ENCODE measurements around the gene SMARCE1.

Gene SMARCE1

GRCh38 chr17:40647624-40648383 is at the start of gene SMARCE1:
Gene SMARCE1, minus strand, starts transcription at chr17:40647818. Its CDS starts 2,016 bp downstream, at chr17:40645802.
- peak; percentile 72 to 76 for ATAC-seq

DNA sequence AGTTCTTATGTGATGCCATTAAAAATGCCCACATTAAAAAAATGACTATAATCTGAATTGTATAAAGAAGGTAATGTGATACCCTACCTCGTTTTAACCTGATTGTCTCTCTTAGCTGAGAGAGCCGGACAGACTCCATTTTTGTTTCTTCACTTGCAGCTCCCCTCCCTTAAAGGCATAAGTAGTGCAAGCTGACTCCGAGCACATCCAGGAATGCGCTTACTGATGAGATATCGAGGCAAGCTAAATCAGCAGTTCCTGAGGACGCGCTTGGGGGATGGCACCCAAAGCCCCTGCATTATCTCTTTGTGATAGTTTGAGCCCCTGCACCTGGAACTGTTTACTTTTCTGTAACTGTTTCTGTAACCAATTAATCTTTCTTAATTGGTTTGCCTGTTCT is 49.7 kb upstream of the SMARCE1 start:
- no peak for ATAC-seq

- no peak for ATAC-seq
Measured at GRCh38 chr17:40696651-40697072, 49.0 kb upstream of the SMARCE1 start.

- ATAC-seq: no peak
Measured at GRCh38 chr17:40695874-40696472, 48.4 kb upstream of the SMARCE1 start.

- ATAC-seq: no peak
Measured at GRCh38 chr17:40694584-40694983, 47.0 kb upstream of the SMARCE1 start.

GRCh38 chr17:40687106-40687505 is 39.5 kb upstream of the SMARCE1 start:
- ATAC-seq: no peak

- no peak for ATAC-seq
Measured at GRCh38 chr17:40686192-40686591, 38.6 kb upstream of the SMARCE1 start.

- ATAC-seq: no peak
Measured at GRCh38 chr17:40680998-40681397, 33.4 kb upstream of the SMARCE1 start.

- no peak for ATAC-seq
Measured at GRCh38 chr17:40679523-40679907, 31.9 kb upstream of the SMARCE1 start.

GRCh38 chr17:40678902-40679522 is 31.4 kb upstream of the SMARCE1 start:
- ATAC-seq: peak in 1 of 2 donors; percentile 43

GRCh38 chr17:40675905-40676304 is 28.3 kb upstream of the SMARCE1 start:
- no peak for ATAC-seq

DNA sequence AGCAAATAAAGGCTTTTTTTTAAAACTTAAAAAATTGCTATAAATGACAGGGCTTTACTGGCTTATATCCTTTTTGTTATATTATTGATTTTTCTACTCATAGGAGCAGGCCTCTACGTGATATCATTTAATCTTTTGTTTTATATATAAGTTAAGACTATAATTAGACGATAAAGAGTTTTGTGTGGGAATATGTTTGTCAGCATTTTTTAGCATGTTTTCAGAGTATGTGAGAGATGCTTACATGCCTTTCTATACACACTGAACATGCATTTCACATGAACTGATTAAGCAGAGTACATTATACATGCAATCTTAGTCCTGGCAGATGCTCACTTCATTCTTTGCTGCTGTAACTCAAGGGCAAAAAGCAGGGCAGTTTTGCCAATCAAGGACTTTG is 25.0 kb upstream of the SMARCE1 start:
- ATAC-seq: no peak

GRCh38 chr17:40671282-40671681 is 23.7 kb upstream of the SMARCE1 start:
- no peak for ATAC-seq

DNA sequence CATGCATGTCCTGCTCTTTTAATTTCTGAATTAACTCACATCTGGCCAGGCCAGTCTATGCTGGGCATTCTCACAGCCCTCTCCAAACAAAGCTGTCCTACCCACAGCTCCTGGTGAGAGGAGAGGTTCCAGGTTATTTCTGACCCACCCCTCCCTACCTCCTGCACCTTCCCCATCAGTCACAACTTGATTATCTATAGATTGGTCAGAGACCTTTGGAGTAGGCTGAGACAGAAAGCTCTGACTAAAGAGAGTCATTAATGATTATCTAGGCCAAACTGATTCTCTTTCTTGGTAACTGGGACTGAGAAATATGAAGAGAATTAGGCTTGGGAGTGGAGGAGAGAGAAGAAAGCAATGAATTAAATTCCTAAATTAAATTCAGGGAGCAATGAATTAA is 18.7 kb upstream of the SMARCE1 start:
- ATAC-seq: no peak

GRCh38 chr17:40664582-40665333 is 17.1 kb upstream of the SMARCE1 start, which contains the start of gene KRT222:
Gene KRT222, minus strand, starts transcription at chr17:40665177. Its CDS starts 78 bp downstream, at chr17:40665099.
- ATAC-seq: no peak

- ATAC-seq: no peak
Measured at GRCh38 chr17:40663252-40663651, 15.6 kb upstream of the SMARCE1 start.

GRCh38 chr17:40659911-40660310 is 12.3 kb upstream of the SMARCE1 start:
- ATAC-seq: no peak

- no peak for ATAC-seq
Measured at GRCh38 chr17:40658396-40658795, 10.8 kb upstream of the SMARCE1 start.

GRCh38 chr17:40651939-40652338 is 4.3 kb upstream of the SMARCE1 start:
- no peak for ATAC-seq

DNA sequence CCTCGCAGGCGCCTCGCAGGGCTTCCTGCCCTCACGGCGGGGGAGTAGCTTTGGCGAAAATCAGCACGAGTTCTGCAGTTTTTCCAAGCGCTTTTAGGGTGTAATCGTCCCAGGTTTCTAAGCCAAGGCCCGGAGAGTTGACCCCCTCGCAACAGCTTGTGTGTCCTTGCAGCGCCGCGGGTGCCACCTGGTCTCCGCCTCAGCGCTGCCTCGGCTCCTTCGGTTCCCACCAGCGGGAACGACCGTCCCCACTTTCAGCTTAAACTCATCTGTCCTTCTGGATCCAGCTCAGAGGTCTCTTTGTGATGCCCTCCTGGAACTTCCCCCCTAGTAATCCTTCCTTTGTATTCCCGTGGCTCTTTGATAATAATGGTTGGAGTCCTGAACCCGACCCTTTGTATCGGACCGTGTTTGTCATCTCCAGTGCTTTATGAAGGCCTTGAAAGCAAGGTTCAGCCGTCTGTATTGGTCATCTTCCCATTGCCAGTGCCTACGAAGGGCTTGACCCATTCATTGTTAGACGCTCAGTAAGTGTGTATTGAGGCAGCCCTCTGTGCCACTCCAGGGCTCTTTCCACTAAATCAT is 858 bp upstream of the SMARCE1 start:
- no peak for ATAC-seq

- peak; percentile 48 to 59 for ATAC-seq
Measured at GRCh38 chr17:40646791-40647623, 611 bp downstream of the SMARCE1 start.

GRCh38 chr17:40645943-40646342 is 1.7 kb downstream of the SMARCE1 start:
- peak in 1 of 2 donors; percentile 8 for ATAC-seq
